ENCODE data around the gene AGAP3. TPM values are rescaled to one million over a fixed set of nuclear protein-coding genes. Genes with fewer than 3 reads are reported as not detected.

Gene AGAP3
- polyA plus RNA-seq, 1 of the 3 experiments (the other 2 are of a cell fraction), result 126 TPM

DNA sequence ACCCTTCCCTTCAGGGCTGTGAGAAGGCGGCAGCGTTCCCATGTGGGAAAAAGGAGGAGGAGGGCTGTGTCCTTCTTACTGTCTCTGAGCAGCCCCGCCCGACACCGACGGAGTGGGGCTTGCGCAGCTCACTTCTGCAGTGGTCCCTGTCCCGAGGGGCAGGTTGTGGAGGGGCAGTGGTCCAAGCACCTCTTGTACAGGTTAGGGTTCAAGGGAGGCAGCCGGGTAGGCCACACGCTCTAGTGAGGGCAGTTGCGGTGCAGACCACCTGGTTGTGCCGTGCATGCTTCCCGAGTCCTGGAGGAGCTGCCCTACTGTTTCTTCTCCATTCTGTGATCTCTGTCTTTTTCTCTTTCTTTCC is 32.8 kb downstream of the AGAP3 start:
- Histone ChIP-seq H3K9me2 (no peaks in the 10 kb centered on the region), H4K20me1 (ENCODE audit: insufficient read depth) (peaks cover 32% of the 10 kb centered on the region), H3K4me2 (no peak overlapping the region), H3K9me3 (no peaks in the 10 kb centered on the region), H3K27ac (ENCODE audit: low read depth in 2 of 2, low read length in 1 of 2) (no peak overlapping the region), H2AFZ (ENCODE audit: low read depth) (no peak overlapping the region), H3F3A (replicated peaks; ENCODE audit: insufficient read depth) (peaks cover 8% of the 10 kb centered on the region), H3K27me3 (ENCODE audit: insufficient read depth) (no peaks in the 10 kb centered on the region), H3K36me3 (replicated peaks in 1 of 2; ENCODE audit: control insufficient read depth in 1 of 2, insufficient read depth in 2 of 2, low read length in 1 of 2) (peaks cover 17 to 59% of the 10 kb centered on the region in 2 experiments), H3K4me1 (ENCODE audit: control insufficient read depth in 1 of 2, insufficient read depth in 2 of 2, low read depth in 1 of 2, low read length in 1 of 2) (peaks cover 12 to 16% of the 10 kb centered on the region in 2 experiments), H3K79me2 (ENCODE audit: insufficient read depth) (peaks cover 34% of the 10 kb centered on the region), H3K4me3 (ENCODE audit: low read depth in 2 of 2, low read length in 1 of 2) (no peak overlapping the region), H3K9ac (no peak overlapping the region)
- DNase-seq, result no peak
- TF ChIP-seq RCOR1 (IDR thresholded peaks at IDR 0.05; ENCODE audit: low read length), result no peak
- TF ChIP-seq SIN3A (IDR thresholded peaks at IDR 0.05; ENCODE audit: borderline replicate concordance, low read depth, low read length), result no peak
- WGBS (ENCODE audit: low lambda C conversion rate), result 89% methylated on average over 9 of the region's 13 CpGs
- ChIA-PET POLR2A (no interaction called here), CTCF (interaction anchor here (1.0 to 18.0 kb wide), 11 partner anchors 9 to 192 kb away, joined by 3 to 243 read pairs (median 5); partner anchors contain the start of genes AGAP3 and GBX1)

DNA sequence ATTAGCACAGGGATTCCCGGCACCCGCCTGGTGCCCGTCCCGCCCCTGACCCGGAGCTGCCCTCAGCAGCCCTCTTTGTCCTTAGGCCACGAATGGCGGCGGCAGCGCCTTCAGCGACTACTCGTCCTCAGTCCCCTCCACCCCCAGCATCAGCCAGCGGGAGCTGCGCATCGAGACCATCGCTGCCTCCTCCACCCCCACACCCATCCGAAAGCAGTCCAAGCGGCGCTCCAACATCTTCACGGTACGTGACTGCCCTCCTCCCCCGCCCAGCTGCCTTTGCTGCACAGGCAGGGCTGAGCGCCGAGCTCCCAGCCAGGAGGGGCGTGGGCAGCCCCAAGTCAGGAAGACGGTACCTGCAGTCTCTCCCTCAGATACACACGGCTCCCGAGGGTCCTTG is 33.6 kb downstream of the AGAP3 start:
- no peak overlapping the region for H3K9ac ChIP-seq
- peaks cover 4% of the 10 kb centered on the region for H3F3A ChIP-seq (replicated peaks; ENCODE audit: insufficient read depth)
- CTCF ChIA-PET, result interaction anchor here (0.6 to 18.0 kb wide), 17 partner anchors 8 to 191 kb away, joined by 3 to 243 read pairs (median 4); partner anchors contain the start of genes AGAP3 and GBX1
- H3K4me2 ChIP-seq, result no peak overlapping the region
- H3K9me3 ChIP-seq, result no peaks in the 10 kb centered on the region
- H3K9me2 ChIP-seq, result no peaks in the 10 kb centered on the region
- H3K79me2 ChIP-seq (ENCODE audit: insufficient read depth), result peaks cover 42% of the 10 kb centered on the region
- POLR2A ChIA-PET, result no interaction called here
- no peak overlapping the region for H2AFZ ChIP-seq (ENCODE audit: low read depth)
- peaks cover 5 to 11% of the 10 kb centered on the region in 2 experiments; a peak in 3 of 4 replicates for H3K4me1 ChIP-seq (ENCODE audit: control insufficient read depth in 1 of 2, insufficient read depth in 2 of 2, low read depth in 1 of 2, low read length in 1 of 2)
- H3K27ac ChIP-seq (ENCODE audit: low read depth in 2 of 2, low read length in 1 of 2), result no peak overlapping the region
- peaks cover 24 to 68% of the 10 kb centered on the region in 2 experiments for H3K36me3 ChIP-seq (replicated peaks in 1 of 2; ENCODE audit: control insufficient read depth in 1 of 2, insufficient read depth in 2 of 2, low read length in 1 of 2)
- H3K27me3 ChIP-seq (ENCODE audit: insufficient read depth), result no peaks in the 10 kb centered on the region
- TF ChIP-seq RAD21 (IDR thresholded peaks at IDR 0.05; ENCODE audit: low read length) (no peak), FOSL2 (IDR thresholded peaks at IDR 0.05; ENCODE audit: borderline replicate concordance, low read depth) (no peak), RFX5 (IDR thresholded peaks at IDR 0.05; ENCODE audit: low read length) (no peak), TCF12 (IDR thresholded peaks at IDR 0.05) (no peak), EZH2phosphoT487 (IDR thresholded peaks at IDR 0.05; ENCODE audit: borderline replicate concordance, low read depth) (no peak), RCOR1 (IDR thresholded peaks at IDR 0.05; ENCODE audit: low read length) (no peak), FOXM1 (IDR thresholded peaks at IDR 0.05; ENCODE audit: low read depth) (no peak)
- TF ChIP-seq, protein P1, sequence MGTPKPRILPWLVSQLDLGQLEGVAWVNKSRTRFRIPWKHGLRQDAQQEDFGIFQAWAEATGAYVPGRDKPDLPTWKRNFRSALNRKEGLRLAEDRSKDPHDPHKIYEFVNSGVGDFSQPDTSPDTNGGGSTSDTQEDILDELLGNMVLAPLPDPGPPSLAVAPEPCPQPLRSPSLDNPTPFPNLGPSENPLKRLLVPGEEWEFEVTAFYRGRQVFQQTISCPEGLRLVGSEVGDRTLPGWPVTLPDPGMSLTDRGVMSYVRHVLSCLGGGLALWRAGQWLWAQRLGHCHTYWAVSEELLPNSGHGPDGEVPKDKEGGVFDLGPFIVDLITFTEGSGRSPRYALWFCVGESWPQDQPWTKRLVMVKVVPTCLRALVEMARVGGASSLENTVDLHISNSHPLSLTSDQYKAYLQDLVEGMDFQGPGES (IDR thresholded peaks at IDR 0.05; ENCODE audit: low read depth, low read length), result no peak
- TF ChIP-seq, protein P2, sequence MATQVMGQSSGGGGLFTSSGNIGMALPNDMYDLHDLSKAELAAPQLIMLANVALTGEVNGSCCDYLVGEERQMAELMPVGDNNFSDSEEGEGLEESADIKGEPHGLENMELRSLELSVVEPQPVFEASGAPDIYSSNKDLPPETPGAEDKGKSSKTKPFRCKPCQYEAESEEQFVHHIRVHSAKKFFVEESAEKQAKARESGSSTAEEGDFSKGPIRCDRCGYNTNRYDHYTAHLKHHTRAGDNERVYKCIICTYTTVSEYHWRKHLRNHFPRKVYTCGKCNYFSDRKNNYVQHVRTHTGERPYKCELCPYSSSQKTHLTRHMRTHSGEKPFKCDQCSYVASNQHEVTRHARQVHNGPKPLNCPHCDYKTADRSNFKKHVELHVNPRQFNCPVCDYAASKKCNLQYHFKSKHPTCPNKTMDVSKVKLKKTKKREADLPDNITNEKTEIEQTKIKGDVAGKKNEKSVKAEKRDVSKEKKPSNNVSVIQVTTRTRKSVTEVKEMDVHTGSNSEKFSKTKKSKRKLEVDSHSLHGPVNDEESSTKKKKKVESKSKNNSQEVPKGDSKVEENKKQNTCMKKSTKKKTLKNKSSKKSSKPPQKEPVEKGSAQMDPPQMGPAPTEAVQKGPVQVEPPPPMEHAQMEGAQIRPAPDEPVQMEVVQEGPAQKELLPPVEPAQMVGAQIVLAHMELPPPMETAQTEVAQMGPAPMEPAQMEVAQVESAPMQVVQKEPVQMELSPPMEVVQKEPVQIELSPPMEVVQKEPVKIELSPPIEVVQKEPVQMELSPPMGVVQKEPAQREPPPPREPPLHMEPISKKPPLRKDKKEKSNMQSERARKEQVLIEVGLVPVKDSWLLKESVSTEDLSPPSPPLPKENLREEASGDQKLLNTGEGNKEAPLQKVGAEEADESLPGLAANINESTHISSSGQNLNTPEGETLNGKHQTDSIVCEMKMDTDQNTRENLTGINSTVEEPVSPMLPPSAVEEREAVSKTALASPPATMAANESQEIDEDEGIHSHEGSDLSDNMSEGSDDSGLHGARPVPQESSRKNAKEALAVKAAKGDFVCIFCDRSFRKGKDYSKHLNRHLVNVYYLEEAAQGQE (IDR thresholded peaks at IDR 0.05; ENCODE audit: low read depth, low read length), result no peak
- TF ChIP-seq, protein P3, sequence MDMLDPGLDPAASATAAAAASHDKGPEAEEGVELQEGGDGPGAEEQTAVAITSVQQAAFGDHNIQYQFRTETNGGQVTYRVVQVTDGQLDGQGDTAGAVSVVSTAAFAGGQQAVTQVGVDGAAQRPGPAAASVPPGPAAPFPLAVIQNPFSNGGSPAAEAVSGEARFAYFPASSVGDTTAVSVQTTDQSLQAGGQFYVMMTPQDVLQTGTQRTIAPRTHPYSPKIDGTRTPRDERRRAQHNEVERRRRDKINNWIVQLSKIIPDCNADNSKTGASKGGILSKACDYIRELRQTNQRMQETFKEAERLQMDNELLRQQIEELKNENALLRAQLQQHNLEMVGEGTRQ (IDR thresholded peaks at IDR 0.05; ENCODE audit: borderline replicate concordance, low read depth, low read length), result no peak
- TF ChIP-seq, protein P4, sequence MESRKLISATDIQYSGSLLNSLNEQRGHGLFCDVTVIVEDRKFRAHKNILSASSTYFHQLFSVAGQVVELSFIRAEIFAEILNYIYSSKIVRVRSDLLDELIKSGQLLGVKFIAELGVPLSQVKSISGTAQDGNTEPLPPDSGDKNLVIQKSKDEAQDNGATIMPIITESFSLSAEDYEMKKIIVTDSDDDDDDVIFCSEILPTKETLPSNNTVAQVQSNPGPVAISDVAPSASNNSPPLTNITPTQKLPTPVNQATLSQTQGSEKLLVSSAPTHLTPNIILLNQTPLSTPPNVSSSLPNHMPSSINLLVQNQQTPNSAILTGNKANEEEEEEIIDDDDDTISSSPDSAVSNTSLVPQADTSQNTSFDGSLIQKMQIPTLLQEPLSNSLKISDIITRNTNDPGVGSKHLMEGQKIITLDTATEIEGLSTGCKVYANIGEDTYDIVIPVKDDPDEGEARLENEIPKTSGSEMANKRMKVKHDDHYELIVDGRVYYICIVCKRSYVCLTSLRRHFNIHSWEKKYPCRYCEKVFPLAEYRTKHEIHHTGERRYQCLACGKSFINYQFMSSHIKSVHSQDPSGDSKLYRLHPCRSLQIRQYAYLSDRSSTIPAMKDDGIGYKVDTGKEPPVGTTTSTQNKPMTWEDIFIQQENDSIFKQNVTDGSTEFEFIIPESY (IDR thresholded peaks at IDR 0.05; ENCODE audit: borderline replicate concordance, low read depth), result no peak
- TF ChIP-seq, protein P5, sequence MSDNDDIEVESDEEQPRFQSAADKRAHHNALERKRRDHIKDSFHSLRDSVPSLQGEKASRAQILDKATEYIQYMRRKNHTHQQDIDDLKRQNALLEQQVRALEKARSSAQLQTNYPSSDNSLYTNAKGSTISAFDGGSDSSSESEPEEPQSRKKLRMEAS (IDR thresholded peaks at IDR 0.05; ENCODE audit: low read depth), result no peak
- WGBS (ENCODE audit: low lambda C conversion rate), result 94% methylated on average over 22 of the region's 27 CpGs
- no peak for DNase-seq
- H3K4me3 ChIP-seq (ENCODE audit: low read depth in 2 of 2, low read length in 1 of 2), result no peak overlapping the region
- H4K20me1 ChIP-seq (ENCODE audit: insufficient read depth), result peaks cover 36% of the 10 kb centered on the region

Data from SK-N-SH (cell line).